Naive thymus-derived CD8-positive, alpha-beta T cell (primary cell): ENCODE measurements around the gene C11orf24. TPM values are rescaled to one million over a fixed set of nuclear protein-coding genes. Genes with fewer than 3 reads are reported as not detected.
"Not testable (repeated sequence)": the region's sequence is repeated elsewhere in the genome, so short reads cannot be mapped to it uniquely, and the experiment has no call there.

ENCODE experiments used
- ATAC-seq, 2 donors: fragments of 150-1000 bp; cut with Tn5 transposase in 1 of 2; sonication (Bioruptor Pico), chemical (Tn5 transposase) in 1 of 2; 1 replicate in 1 of 2; 2 replicates in 1 of 2; pipeline ENCODE4 v1.10.0; 2021; ENCODE audit warnings: mild to moderate bottlenecking in 2 of 2, moderate library complexity in 2 of 2
- POLR2A ChIA-PET: fragments of 350-600 bp; sonication (Branson Sonifier 250); formaldehyde crosslinking; loops from one replicate; lab custom pipeline; 2021; ENCODE audit warnings: antibody characterized with exemption; lab: Charles Lee
- DNase-seq, 10 donors: peaks; one replicate each; pipeline versions ENCODE4 v3.0.0 to v3.0.0-alpha.2; 2020 to 2022
- H3K27ac Mint-ChIP-seq, 10 donors: one replicate each; pipeline ENCODE4 v1.8.0; 2020 to 2022; ENCODE audit warnings: mild to moderate bottlenecking in 10 of 10, mixed read lengths in 10 of 10, moderate library complexity in 4 of 10, inconsistent platforms in 1 of 10
- H3K27me3 Mint-ChIP-seq, 5 donors: one replicate each; pipeline ENCODE4 v1.8.0; 2021 to 2022; ENCODE audit warnings: mixed read lengths in 5 of 5
- H3K36me3 Mint-ChIP-seq, 3 donors: one replicate each; pipeline ENCODE4 v1.8.0; 2020 to 2022; ENCODE audit warnings: mixed read lengths in 3 of 3, mild to moderate bottlenecking in 2 of 3, inconsistent platforms in 1 of 3
- H3K4me1 Mint-ChIP-seq, 4 donors: one replicate each; pipeline ENCODE4 v1.8.0; 2021 to 2022; ENCODE audit warnings: mixed read lengths in 4 of 4
- H3K4me3 Mint-ChIP-seq, 10 donors: one replicate each; pipeline ENCODE4 v1.8.0; 2020 to 2022; ENCODE audit warnings: mild to moderate bottlenecking in 10 of 10, mixed read lengths in 10 of 10, moderate library complexity in 6 of 10, inconsistent platforms in 1 of 10
- H3K9me3 Mint-ChIP-seq, 9 donors: one replicate each; pipeline ENCODE4 v1.8.0; 2020 to 2022; ENCODE audit warnings: mixed read lengths in 9 of 9, mild to moderate bottlenecking in 3 of 9, inconsistent platforms in 1 of 9, moderate library complexity in 1 of 9
- polyA plus RNA-seq, 3 donors: library from polyadenylated mRNA; unstranded; fragments of 300-500 nt; fragmentation: Illumina TruSeq; gene quantifications; one replicate each; pipeline ENCODE4 v1.2.3, GENCODE V29; 2021
- total RNA-seq, 8 experiments: library from RNA in 2 of 8; stranded (reverse) in 2 of 8; gene quantifications; one replicate each; pipeline ENCODE4 v1.2.3 and lab custom pipeline; 2021 to 2026

Gene C11orf24
- total and polyA plus RNA-seq, 5 experiments from 2014 or later = 6.1 to 19.4 (median 10.4) TPM

- no peak for DNase-seq
- POLR2A ChIA-PET = no interaction called here
- peak overlapping the region in 7 of 10 donors; percentile 2 to 82 (median 57) for H3K4me3 Mint-ChIP-seq
- ATAC-seq = no peak
- H3K9me3 Mint-ChIP-seq = no peaks in the 10 kb centered on the region
- H3K4me1 Mint-ChIP-seq = peaks cover 13 to 20% (median 18%) of the 10 kb centered on the region in 4 donors
- peaks cover 0 to 8% (median 0%) of the 10 kb centered on the region in 5 donors for H3K27me3 Mint-ChIP-seq
- H3K36me3 Mint-ChIP-seq = no peaks in the 10 kb centered on the region
- H3K27ac Mint-ChIP-seq = peak overlapping the region in 6 of 10 donors; percentile 24 to 55 (median 44)
These were observed 37.9 kb upstream of the C11orf24 start for GRCh38 chr11:68309621-68310185.

GRCh38 chr11:68308068-68308467, 36.3 kb upstream of the C11orf24 start:
- DNase-seq = no peak
- POLR2A ChIA-PET = no interaction called here

GRCh38 chr11:68306636-68307035, 34.9 kb upstream of the C11orf24 start:
- Mint-ChIP-seq H3K27me3 (no peaks in the 10 kb centered on the region), H3K4me3 (no peak overlapping the region), H3K9me3 (peaks cover 0 to 2% (median 0%) of the 10 kb centered on the region in 9 donors), H3K36me3 (no peaks in the 10 kb centered on the region), H3K4me1 (peaks cover 0 to 10% (median 5%) of the 10 kb centered on the region in 4 donors), H3K27ac (peak overlapping the region in 3 of 10 donors; percentile 19 to 89 (median 42))
- no peak for DNase-seq
- POLR2A ChIA-PET = no interaction called here
- ATAC-seq = no peak

More at GRCh38 chr11:68308068-68308467, 36.3 kb upstream of the C11orf24 start:
- ATAC-seq = no peak
- peaks cover 0 to 2% (median 0%) of the 10 kb centered on the region in 9 donors for H3K9me3 Mint-ChIP-seq
- no peaks in the 10 kb centered on the region for H3K36me3 Mint-ChIP-seq
- no peak overlapping the region for H3K4me3 Mint-ChIP-seq
- H3K27ac Mint-ChIP-seq = peak overlapping the region in 2 of 10 donors; percentile 53 to 70
- H3K27me3 Mint-ChIP-seq = no peaks in the 10 kb centered on the region
- H3K4me1 Mint-ChIP-seq = peaks cover 0 to 10% (median 5%) of the 10 kb centered on the region in 4 donors

- H3K27ac Mint-ChIP-seq = peak overlapping the region in 1 of 10 donors; percentile 61
- no peaks in the 10 kb centered on the region for H3K36me3 Mint-ChIP-seq
- no peak overlapping the region for H3K4me3 Mint-ChIP-seq
- POLR2A ChIA-PET = no interaction called here
- DNase-seq = no peak
- no peak for ATAC-seq
- no peaks in the 10 kb centered on the region for H3K27me3 Mint-ChIP-seq
- peaks cover 0 to 3% (median under 1%) of the 10 kb centered on the region in 4 donors for H3K4me1 Mint-ChIP-seq
- H3K9me3 Mint-ChIP-seq = peaks cover 0 to 2% (median 0%) of the 10 kb centered on the region in 9 donors
These were observed 32.4 kb upstream of the C11orf24 start for GRCh38 chr11:68303982-68304780.

GRCh38 chr11:68303083-68303482, 31.3 kb upstream of the C11orf24 start:
- peaks cover 0 to 3% (median under 1%) of the 10 kb centered on the region in 4 donors for H3K4me1 Mint-ChIP-seq
- H3K27me3 Mint-ChIP-seq = no peaks in the 10 kb centered on the region
- no peaks in the 10 kb centered on the region for H3K36me3 Mint-ChIP-seq
- ATAC-seq (no peak), DNase-seq (no peak)
- H3K27ac Mint-ChIP-seq = no peak overlapping the region
- H3K4me3 Mint-ChIP-seq = no peak overlapping the region
- POLR2A ChIA-PET = no interaction called here
- H3K9me3 Mint-ChIP-seq = peaks cover 0 to 2% (median 0%) of the 10 kb centered on the region in 9 donors

GRCh38 chr11:68302670-68303069, 30.9 kb upstream of the C11orf24 start:
- Mint-ChIP-seq H3K9me3 (peaks cover 0 to 2% (median 0%) of the 10 kb centered on the region in 9 donors), H3K27ac (no peak overlapping the region), H3K4me3 (no peak overlapping the region), H3K36me3 (no peaks in the 10 kb centered on the region), H3K27me3 (no peaks in the 10 kb centered on the region), H3K4me1 (peaks cover under 1 to 7% (median 4%) of the 10 kb centered on the region in 4 donors)
- no peak for ATAC-seq
- POLR2A ChIA-PET = no interaction called here
- DNase-seq = no peak

- Mint-ChIP-seq H3K27ac (no peak overlapping the region), H3K4me1 (peaks cover 5 to 7% (median 5%) of the 10 kb centered on the region in 4 donors), H3K27me3 (no peaks in the 10 kb centered on the region), H3K4me3 (no peak overlapping the region), H3K36me3 (no peaks in the 10 kb centered on the region), H3K9me3 (peaks cover 0 to 2% (median 0%) of the 10 kb centered on the region in 9 donors)
- ATAC-seq (no peak), DNase-seq (no peak)
- POLR2A ChIA-PET = no interaction called here
These were observed 30.5 kb upstream of the C11orf24 start for GRCh38 chr11:68302256-68302655.

- Mint-ChIP-seq H3K9me3 (peaks cover 0 to 2% (median 0%) of the 10 kb centered on the region in 9 donors), H3K4me1 (peaks cover 5 to 17% (median 6%) of the 10 kb centered on the region in 4 donors), H3K4me3 (no peak overlapping the region), H3K27me3 (no peaks in the 10 kb centered on the region), H3K36me3 (no peaks in the 10 kb centered on the region), H3K27ac (peak overlapping the region in 1 of 10 donors; percentile 44)
- no peak for ATAC-seq
- POLR2A ChIA-PET = interaction anchor here (0.7 to 5.2 kb wide), 2 partner anchors 42 to 83 kb away, joined by 5 to 49 read pairs; no protein-coding TSS in a partner anchor
- DNase-seq = no peak
These were observed 28.5 kb upstream of the C11orf24 start for GRCh38 chr11:68300076-68300830.

GRCh38 chr11:68299517-68299879, 27.7 kb upstream of the C11orf24 start:
- ATAC-seq, H3K27me3 Mint-ChIP-seq, H3K36me3 Mint-ChIP-seq, H3K9me3 Mint-ChIP-seq, DNase-seq, H3K4me3 Mint-ChIP-seq, H3K27ac Mint-ChIP-seq: not testable (repeated sequence)
- POLR2A ChIA-PET = interaction anchor here (0.7 to 5.2 kb wide), 2 partner anchors 41 to 84 kb away, joined by 5 to 49 read pairs; no protein-coding TSS in a partner anchor
- peaks cover 5 to 17% (median 6%) of the 10 kb centered on the region in 4 donors for H3K4me1 Mint-ChIP-seq

GRCh38 chr11:68298659-68299516, 27.1 kb upstream of the C11orf24 start:
- no peak overlapping the region for H3K4me3 Mint-ChIP-seq
- no peak for DNase-seq
- H3K27me3 Mint-ChIP-seq = no peaks in the 10 kb centered on the region
- no peak for ATAC-seq
- H3K36me3 Mint-ChIP-seq = no peaks in the 10 kb centered on the region
- POLR2A ChIA-PET = interaction anchor here (0.6 to 5.2 kb wide), 3 partner anchors 27 to 63 kb away, joined by 4 to 49 read pairs (median 21); partner anchors contain the start of gene C11orf24
- no peaks in the 10 kb centered on the region for H3K9me3 Mint-ChIP-seq
- peaks cover 5 to 18% (median 6%) of the 10 kb centered on the region in 4 donors for H3K4me1 Mint-ChIP-seq
- H3K27ac Mint-ChIP-seq = no peak overlapping the region

GRCh38 chr11:68297812-68298658, 26.3 kb upstream of the C11orf24 start:
- Mint-ChIP-seq H3K4me3 (peak overlapping the region in 1 of 10 donors; percentile 19), H3K9me3 (no peaks in the 10 kb centered on the region), H3K27ac (peak overlapping the region in 2 of 10 donors; percentile 48 to 51), H3K4me1 (peaks cover 5 to 23% (median 6%) of the 10 kb centered on the region in 4 donors), H3K36me3 (no peaks in the 10 kb centered on the region), H3K27me3 (no peaks in the 10 kb centered on the region)
- POLR2A ChIA-PET = interaction anchor here (0.6 to 5.2 kb wide), 3 partner anchors 26 to 62 kb away, joined by 4 to 49 read pairs (median 21); partner anchors contain the start of gene C11orf24
- peak; percentile 92 to 99 for ATAC-seq
- DNase-seq = peak; percentile 42 to 81 (median 72)
